IMR-90 (cell line): Measurements from ENCODE around the gene HASPIN. TPM values are rescaled to one million over a fixed set of nuclear protein-coding genes. Genes with fewer than 3 reads are reported as not detected.

Source experiments
- ATAC-seq: fragments of 200-7000 bp; cut with Tn5 transposase; 2 replicates; pipeline ENCODE4 v1.9.1; 2020; ENCODE audit warnings: low read depth, mild to moderate bottlenecking, moderate library complexity
- BruUV-seq: library from RNA; stranded (reverse); fragments of 400-500 nt; replicated peaks from 2 replicates; lab custom pipeline; 2021; lab: Mats Ljungman, UMichigan
- CTCF ChIA-PET: fragments of 300-600 bp; formaldehyde crosslinking; extraction: SDS; loops from one replicate; lab custom pipeline; 2021; ENCODE audit warnings: antibody characterized with exemption; lab: Yijun Ruan, JAX
- POLR2A ChIA-PET: fragments of 300-600 bp; sonication (Branson Sonifier 250); formaldehyde crosslinking; loops from one replicate; lab custom pipeline; 2022; ENCODE audit warnings: antibody characterized with exemption; ENCODE audit not compliant: unreplicated experiment; lab: Charles Lee
- DNase-seq: peaks from one replicate; pipeline ENCODE4 v3.0.0; 2013
- H2AFZ ChIP-seq: replicated peaks from 2 replicates; pipeline ENCODE3; 2013; ENCODE audit warnings: low read length, mild to moderate bottlenecking; ENCODE audit not compliant: poor library complexity
- H2AK5ac ChIP-seq: 2 replicates; pipeline ENCODE4 v1.6.1; 2013; ENCODE audit warnings: low read depth, low read length, inconsistent platforms
- H2AK9ac ChIP-seq: replicated peaks from 2 replicates; pipeline ENCODE3; 2013; ENCODE audit warnings: mild to moderate bottlenecking, low read depth, low read length, moderate library complexity; ENCODE audit not compliant: poor library complexity
- H2BK120ac ChIP-seq: 2 replicates; pipeline ENCODE4 v1.6.1; 2013; ENCODE audit warnings: low read depth, low read length, inconsistent platforms
- H2BK15ac ChIP-seq: 3 replicates; pipeline ENCODE4 v1.6.1; 2013; ENCODE audit warnings: low read depth, low read length, inconsistent platforms
- H2BK20ac ChIP-seq: 2 replicates; pipeline ENCODE4 v1.6.1; 2013; ENCODE audit warnings: low read depth, mild to moderate bottlenecking, inconsistent platforms, low read length, moderate library complexity
- H2BK5ac ChIP-seq: 2 replicates; pipeline ENCODE4 v1.6.1; 2013; ENCODE audit warnings: mild to moderate bottlenecking, low read depth, low read length, inconsistent platforms; ENCODE audit not compliant: poor library complexity, severe bottlenecking
- H3K14ac ChIP-seq: replicated peaks from 2 replicates; pipeline ENCODE4 v1.6.1; 2013; ENCODE audit warnings: low read depth, low read length, inconsistent platforms
- H3K18ac ChIP-seq: 2 replicates; pipeline ENCODE4 v1.6.1; 2013; ENCODE audit warnings: low read depth, low read length, control low read depth
- H3K23ac ChIP-seq: 2 replicates; pipeline ENCODE4 v1.6.1; 2013; ENCODE audit warnings: low read depth, low read length, inconsistent platforms
- H3K27ac ChIP-seq: 2 replicates; pipeline ENCODE4 v1.5.1; 2013; ENCODE audit warnings: mild to moderate bottlenecking, control low read depth, low read length; ENCODE audit not compliant: insufficient read depth
- H3K27me3 ChIP-seq: 2 replicates; pipeline ENCODE4 v1.6.1; 2013; ENCODE audit warnings: low read length; ENCODE audit not compliant: control insufficient read depth, insufficient read depth
- H3K36me3 ChIP-seq: 2 replicates; pipeline ENCODE4 v1.6.1; 2013; ENCODE audit warnings: low read length, mixed read lengths; ENCODE audit not compliant: control insufficient read depth, insufficient read depth
- H3K4ac ChIP-seq: 2 replicates; pipeline ENCODE4 v1.6.1; 2013; ENCODE audit warnings: low read depth, low read length, inconsistent platforms
- H3K4me1 ChIP-seq: 2 replicates; pipeline ENCODE4 v1.6.1; 2013; ENCODE audit warnings: low read length, mixed read lengths; ENCODE audit not compliant: control insufficient read depth, insufficient read depth
- H3K4me2 ChIP-seq: 2 replicates; pipeline ENCODE4 v1.6.1; 2013; ENCODE audit warnings: low read depth, mild to moderate bottlenecking, control low read depth, low read length, moderate library complexity
- H3K4me3 ChIP-seq: 2 replicates; pipeline ENCODE4 v1.5.1; 2013; ENCODE audit warnings: low read depth, mild to moderate bottlenecking, control low read depth, low read length, moderate library complexity; ENCODE audit not compliant: insufficient read depth
- H3K56ac ChIP-seq: 2 replicates; pipeline ENCODE4 v1.6.1; 2013; ENCODE audit warnings: low read length, inconsistent platforms; ENCODE audit not compliant: insufficient read depth; ENCODE audit errors: extremely low read depth
- H3K79me1 ChIP-seq, 2 experiments: 2 replicates each; pipeline ENCODE4 v1.6.1; 2013; ENCODE audit warnings: low read length in 2 of 2, inconsistent platforms in 1 of 2, low read depth in 1 of 2
- H3K9ac ChIP-seq: 2 replicates; pipeline ENCODE4 v1.6.1; 2013; ENCODE audit warnings: low read depth, low read length, control low read depth
- H3K9me1 ChIP-seq: 2 replicates; pipeline ENCODE4 v1.6.1; 2013; ENCODE audit warnings: low read length, inconsistent platforms; ENCODE audit not compliant: insufficient read depth
- H3K9me3 ChIP-seq: 2 replicates; pipeline ENCODE4 v1.6.1; 2013; ENCODE audit warnings: low read length; ENCODE audit not compliant: control insufficient read depth, insufficient read depth
- H4K20me1 ChIP-seq: 2 replicates; pipeline ENCODE4 v1.6.1; 2013; ENCODE audit warnings: low read length, inconsistent platforms; ENCODE audit not compliant: insufficient read depth
- H4K5ac ChIP-seq: 2 replicates; pipeline ENCODE4 v1.6.1; 2013; ENCODE audit warnings: mild to moderate bottlenecking, low read depth, low read length, control low read depth
- H4K8ac ChIP-seq, 2 experiments: 2 replicates each; pipeline ENCODE4 v1.6.1; 2013; ENCODE audit warnings: low read depth in 2 of 2, low read length in 2 of 2, control low read depth in 1 of 2, inconsistent platforms in 1 of 2
- H4K91ac ChIP-seq: 2 replicates; pipeline ENCODE4 v1.6.1; 2013; ENCODE audit warnings: low read depth, low read length, inconsistent platforms; ENCODE audit not compliant: insufficient read depth
- BHLHE40 ChIP-seq: fragments of 150-350 bp; IDR thresholded peaks from 2 replicates; pipeline ENCODE4 v1.6.1; 2016; ENCODE audit warnings: mild to moderate bottlenecking, low read depth, low read length
- CEBPB ChIP-seq: IDR thresholded peaks from 2 replicates; pipeline ENCODE4 v1.6.1; 2012; ENCODE audit warnings: low read depth, low read length, improper control_type of control experiment
- CHD1 ChIP-seq: IDR thresholded peaks from 2 replicates; pipeline ENCODE4 v1.6.1; 2012; ENCODE audit warnings: low read depth, low read length, improper control_type of control experiment
- FOS ChIP-seq: fragments of 150-350 bp; IDR thresholded peaks from 2 replicates; pipeline ENCODE4 v1.6.1; 2016; ENCODE audit warnings: low read depth, low read length
- MAFK ChIP-seq: IDR thresholded peaks from 2 replicates; pipeline ENCODE4 v1.6.1; 2012; ENCODE audit warnings: low read depth, low read length, improper control_type of control experiment
- MAZ ChIP-seq: IDR thresholded peaks from 2 replicates; pipeline ENCODE4 v1.6.1; 2012; ENCODE audit warnings: low read depth, mild to moderate bottlenecking, low read length, improper control_type of control experiment, moderate library complexity, borderline replicate concordance
- MXI1 ChIP-seq: IDR thresholded peaks from 2 replicates; pipeline ENCODE4 v1.6.1; 2012; ENCODE audit warnings: low read depth, mild to moderate bottlenecking, low read length, moderate library complexity, borderline replicate concordance
- NFE2L2 ChIP-seq: fragments of 150-350 bp; IDR thresholded peaks from 2 replicates; pipeline ENCODE4 v1.6.1; 2016; ENCODE audit warnings: low read depth, mild to moderate bottlenecking, low read length
- POLR2A ChIP-seq: IDR thresholded peaks from 2 replicates; pipeline ENCODE4 v1.6.1; 2012; ENCODE audit warnings: mild to moderate bottlenecking, low read depth, low read length
- RAD21 ChIP-seq: IDR thresholded peaks from 2 replicates; pipeline ENCODE4 v1.6.1; 2012; ENCODE audit warnings: low read length, improper control_type of control experiment
- RFX5 ChIP-seq: IDR thresholded peaks from 2 replicates; pipeline ENCODE4 v1.8.0; 2012; ENCODE audit warnings: low read depth, mild to moderate bottlenecking, low read length, moderate library complexity
- SMC3 ChIP-seq: fragments of 150-350 bp; IDR thresholded peaks from 2 replicates; pipeline ENCODE4 v1.6.1; 2016; ENCODE audit warnings: low read depth, mild to moderate bottlenecking, antibody characterized with exemption, low read length, moderate library complexity
- WGBS, 2 experiments: methylation state at CpG; one replicate each; pipeline versions ENCODE4 v1.1.5 to v1.1.7; 2013; ENCODE audit warnings: missing lambda C conversion rate in 2 of 2; ENCODE audit not compliant: insufficient read length in 1 of 2; ENCODE audit errors: extremely low coverage in 2 of 2; 5-methylcytosine and 5-hydroxymethylcytosine counted together
- dilution Hi-C: fragments of 300-500 bp; cut with HindIII; formaldehyde crosslinking; loops from one replicate; pipeline ENCODE4 v1.14.3; 2018; ENCODE audit warnings: low sequenced_read_pairs; ENCODE audit not compliant: unreplicated experiment
- in situ Hi-C: fragments of 300-500 bp; cut with MboI; formaldehyde crosslinking; loops from 3 replicates; pipeline ENCODE4 v1.14.3; 2019; ENCODE audit warnings: low sequenced_read_pairs, inconsistent platforms, mixed read lengths
- intact Hi-C: fragments of 100-400 bp; cut with micrococcal nuclease; formaldehyde crosslinking; loops from 2 replicates; pipeline ENCODE4 v1.10.0; 2022
- polyA plus RNA-seq, 3 experiments: library from polyadenylated mRNA; depleted of rRNA; stranded (reverse); fragments of >200 nt; gene quantifications; 2 replicates each; pipeline ENCODE4 v1.2.3, GENCODE V29; 2012; ENCODE audit warnings: low replicate concordance in 1 of 3
- total RNA-seq: library from RNA; depleted of rRNA; stranded (reverse); fragments of >200 nt; gene quantifications from 2 replicates; pipeline ENCODE4 v1.2.3, GENCODE V29; 2012
- TF ChIP-seq, protein P1 (sequence below): fragments of 150-350 bp; IDR thresholded peaks from 2 replicates; pipeline ENCODE4 v1.6.1; 2017; ENCODE audit warnings: mild to moderate bottlenecking, antibody characterized with exemption, low read length, low read depth
- TF ChIP-seq, protein P2 (sequence below): conservative IDR thresholded peaks from 2 replicates; pipeline ENCODE4 v1.5.1; 2012; ENCODE audit warnings: mild to moderate bottlenecking, low read depth, low read length, improper control_type of control experiment
- TF ChIP-seq, protein P3 (sequence below): fragments of 150-350 bp; IDR thresholded peaks from 2 replicates; pipeline ENCODE4 v1.6.1; 2016; ENCODE audit warnings: low read depth, mild to moderate bottlenecking, low read length, moderate library complexity, borderline replicate concordance

Gene HASPIN
- total and polyA plus RNA-seq, 2 of the 4 experiments (the other 2 are of a cell fraction), result 2.2 to 4.3 TPM

DNA sequence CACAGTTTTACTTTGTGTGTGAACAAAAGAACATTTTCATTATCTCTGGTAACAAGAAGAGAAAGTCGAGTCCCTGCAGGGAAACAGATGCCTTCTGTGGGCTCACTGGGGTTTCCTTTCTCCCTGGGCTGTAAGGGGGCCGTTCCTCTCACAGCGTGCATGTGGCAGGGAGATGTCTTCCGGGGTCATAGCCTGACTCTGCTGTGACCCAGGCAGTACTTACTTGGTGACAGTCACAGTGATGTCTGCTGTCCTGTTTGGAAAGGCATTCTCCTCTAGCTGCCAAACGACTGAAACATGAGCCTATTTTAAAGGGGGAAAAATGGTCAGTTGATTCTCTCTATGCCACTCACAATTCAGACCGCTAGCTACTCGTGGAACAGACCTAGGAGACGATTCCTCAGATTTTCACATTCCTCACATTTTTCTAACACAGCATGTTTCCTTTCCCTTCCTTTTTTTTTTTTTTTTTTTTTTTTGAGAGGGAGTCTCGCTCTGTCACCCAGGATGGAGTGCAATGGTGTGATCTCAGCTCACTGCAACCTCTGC lies 7.3 kb downstream of the HASPIN start:
- peak overlapping the region; percentile 91 for H3K27ac ChIP-seq
- no peaks in the 10 kb centered on the region for H4K20me1 ChIP-seq
- peak overlapping the region; percentile 76 to 82 for H4K8ac ChIP-seq
- DNase-seq, result peak; percentile 42
- peak overlapping the region; percentile 30 for H3K23ac ChIP-seq
- ChIA-PET POLR2A (interaction anchor here (0.7 kb wide), 1 partner anchor 75 kb away, joined by 21 read pairs; no protein-coding TSS in a partner anchor), CTCF (interaction anchor here (1.4 to 1.7 kb wide), 2 partner anchors 115 to 183 kb away, joined by 4 to 10 read pairs; partner anchors contain the start of gene NCBP3)
- H3K4me1 ChIP-seq, result peaks cover 16% of the 10 kb centered on the region
- H2AK9ac ChIP-seq, result peak overlapping the region; percentile 37
- H3K79me1 ChIP-seq, result peaks cover 3 to 20% of the 10 kb centered on the region in 2 experiments
- peak; percentile 58 for ATAC-seq
- H2BK120ac ChIP-seq, result peak overlapping the region; percentile 52
- H2BK5ac ChIP-seq, result peak overlapping the region; percentile 53
- H3K4me2 ChIP-seq, result peak overlapping the region; percentile 56
- intact Hi-C loops (loop anchor here (10.0 kb wide), 2 partner anchors 344 to 686 kb away; no protein-coding TSS in a partner anchor), dilution Hi-C loops (no loop called here), in situ Hi-C loops (loop anchor here (25.0 kb wide), 1 partner anchor 281 kb away; no protein-coding TSS in a partner anchor)
- no peaks in the 10 kb centered on the region for H3K27me3 ChIP-seq
- peak overlapping the region; percentile 32 for H3K4ac ChIP-seq
- peak overlapping the region; percentile 18; the same call in 1 of the 2 replicates for H2AK5ac ChIP-seq
- peak overlapping the region; percentile 34 for H4K91ac ChIP-seq
- peak overlapping the region; percentile 73 for H2BK20ac ChIP-seq
- WGBS, 2 experiments, result no CpG with 5 or more reads among the region's 9 CpGs
- H3K18ac ChIP-seq, result peak overlapping the region; percentile 55
- no peak overlapping the region for H3K4me3 ChIP-seq
- peak overlapping the region; percentile 18; the same call in 1 of the 3 replicates for H2BK15ac ChIP-seq
- H3K36me3 ChIP-seq, result no peaks in the 10 kb centered on the region
- H4K5ac ChIP-seq, result peak overlapping the region; percentile 74
- H3K56ac ChIP-seq, result no peak overlapping the region
- no TSS peak for BruUV-seq
- peak overlapping the region; percentile 41 for H3K14ac ChIP-seq
- H3K9me1 ChIP-seq, result peaks cover 6% of the 10 kb centered on the region
- peak overlapping the region; percentile 24; the same call in 1 of the 2 replicates for H3K9ac ChIP-seq
- H3K9me3 ChIP-seq, result no peaks in the 10 kb centered on the region
- peak overlapping the region; percentile 72 for H2AFZ ChIP-seq
- TF ChIP-seq FOS, result no peak
- no peak for TF ChIP-seq NFE2L2
- no peak for TF ChIP-seq CHD1
- TF ChIP-seq RFX5, result no peak
- TF ChIP-seq, protein P1, sequence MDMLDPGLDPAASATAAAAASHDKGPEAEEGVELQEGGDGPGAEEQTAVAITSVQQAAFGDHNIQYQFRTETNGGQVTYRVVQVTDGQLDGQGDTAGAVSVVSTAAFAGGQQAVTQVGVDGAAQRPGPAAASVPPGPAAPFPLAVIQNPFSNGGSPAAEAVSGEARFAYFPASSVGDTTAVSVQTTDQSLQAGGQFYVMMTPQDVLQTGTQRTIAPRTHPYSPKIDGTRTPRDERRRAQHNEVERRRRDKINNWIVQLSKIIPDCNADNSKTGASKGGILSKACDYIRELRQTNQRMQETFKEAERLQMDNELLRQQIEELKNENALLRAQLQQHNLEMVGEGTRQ, result no peak
- TF ChIP-seq, protein P2, sequence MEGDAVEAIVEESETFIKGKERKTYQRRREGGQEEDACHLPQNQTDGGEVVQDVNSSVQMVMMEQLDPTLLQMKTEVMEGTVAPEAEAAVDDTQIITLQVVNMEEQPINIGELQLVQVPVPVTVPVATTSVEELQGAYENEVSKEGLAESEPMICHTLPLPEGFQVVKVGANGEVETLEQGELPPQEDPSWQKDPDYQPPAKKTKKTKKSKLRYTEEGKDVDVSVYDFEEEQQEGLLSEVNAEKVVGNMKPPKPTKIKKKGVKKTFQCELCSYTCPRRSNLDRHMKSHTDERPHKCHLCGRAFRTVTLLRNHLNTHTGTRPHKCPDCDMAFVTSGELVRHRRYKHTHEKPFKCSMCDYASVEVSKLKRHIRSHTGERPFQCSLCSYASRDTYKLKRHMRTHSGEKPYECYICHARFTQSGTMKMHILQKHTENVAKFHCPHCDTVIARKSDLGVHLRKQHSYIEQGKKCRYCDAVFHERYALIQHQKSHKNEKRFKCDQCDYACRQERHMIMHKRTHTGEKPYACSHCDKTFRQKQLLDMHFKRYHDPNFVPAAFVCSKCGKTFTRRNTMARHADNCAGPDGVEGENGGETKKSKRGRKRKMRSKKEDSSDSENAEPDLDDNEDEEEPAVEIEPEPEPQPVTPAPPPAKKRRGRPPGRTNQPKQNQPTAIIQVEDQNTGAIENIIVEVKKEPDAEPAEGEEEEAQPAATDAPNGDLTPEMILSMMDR, result no peak
- TF ChIP-seq BHLHE40, result no peak
- TF ChIP-seq CEBPB, result no peak
- no peak for TF ChIP-seq MAFK
- TF ChIP-seq POLR2A, result no peak
- no peak for TF ChIP-seq SMC3
- TF ChIP-seq MAZ, result no peak
- no peak for TF ChIP-seq RAD21
- no peak for TF ChIP-seq MXI1
- TF ChIP-seq, protein P3, sequence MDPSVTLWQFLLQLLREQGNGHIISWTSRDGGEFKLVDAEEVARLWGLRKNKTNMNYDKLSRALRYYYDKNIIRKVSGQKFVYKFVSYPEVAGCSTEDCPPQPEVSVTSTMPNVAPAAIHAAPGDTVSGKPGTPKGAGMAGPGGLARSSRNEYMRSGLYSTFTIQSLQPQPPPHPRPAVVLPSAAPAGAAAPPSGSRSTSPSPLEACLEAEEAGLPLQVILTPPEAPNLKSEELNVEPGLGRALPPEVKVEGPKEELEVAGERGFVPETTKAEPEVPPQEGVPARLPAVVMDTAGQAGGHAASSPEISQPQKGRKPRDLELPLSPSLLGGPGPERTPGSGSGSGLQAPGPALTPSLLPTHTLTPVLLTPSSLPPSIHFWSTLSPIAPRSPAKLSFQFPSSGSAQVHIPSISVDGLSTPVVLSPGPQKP, result no peak
